HG03045 (cell line): ENCODE results near the gene TMEM269.
"Not testable (repeated sequence)": the region's sequence is repeated elsewhere in the genome, so short reads cannot be mapped to it uniquely, and the experiment has no call there.

Experiments
- ATAC-seq: cut with Tn5 transposase; IDR thresholded peaks from one replicate; pipeline ENCODE4 v1.9.1; 2021; ENCODE audit warnings: mild to moderate bottlenecking, moderate library complexity; ENCODE audit not compliant: unreplicated experiment

Gene TMEM269

GRCh38 chr1:42747125-42747524 is 37.7 kb upstream of the TMEM269 start:
- ATAC-seq = no peak

GRCh38 chr1:42748021-42748420 is 36.8 kb upstream of the TMEM269 start:
- ATAC-seq = no peak

DNA sequence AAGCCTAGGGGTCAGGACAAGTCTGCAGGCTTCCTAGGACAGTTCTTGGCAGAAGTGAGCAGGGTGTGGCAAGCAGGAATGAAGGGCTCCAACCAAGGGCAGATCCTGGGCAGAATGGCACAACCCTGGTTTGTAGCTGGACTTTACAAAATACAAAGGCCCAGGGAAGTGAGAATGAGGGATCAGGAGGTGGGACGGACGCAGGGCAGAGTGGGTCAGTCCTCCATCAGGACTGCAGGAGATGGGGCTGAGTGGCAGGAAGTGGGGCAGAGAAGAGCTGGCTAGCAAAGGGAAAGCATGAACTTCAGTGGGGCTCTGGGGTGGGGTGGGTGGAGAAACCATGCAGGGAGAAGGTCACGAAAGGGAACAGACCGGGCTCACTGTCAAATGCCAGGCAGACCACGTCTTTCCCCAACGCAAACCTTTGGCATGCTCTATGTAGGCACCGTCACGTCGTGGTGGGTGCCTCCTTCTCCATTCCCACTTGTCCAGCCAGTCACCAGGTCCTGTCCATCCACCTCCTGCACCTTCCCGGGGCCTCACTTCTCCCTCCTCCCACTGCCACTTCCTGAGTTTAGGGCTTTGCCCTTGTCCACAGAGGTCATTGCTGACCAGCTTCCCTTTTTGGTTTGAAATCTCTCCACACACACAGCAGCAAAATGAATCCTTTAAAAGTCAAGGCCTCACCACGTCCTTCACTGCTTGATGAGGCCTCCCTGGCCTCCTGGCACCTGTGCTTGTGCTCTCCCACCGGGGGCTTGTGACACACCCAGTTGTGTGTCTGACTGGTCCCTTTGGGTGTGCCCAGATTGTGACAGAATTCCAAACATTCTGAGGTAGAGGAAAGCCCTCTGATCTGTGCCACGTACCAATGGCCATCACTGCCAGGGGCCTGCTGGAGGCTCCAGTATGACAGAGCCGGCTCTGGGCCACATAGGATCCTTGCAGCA is 36.1 kb upstream of the TMEM269 start:
- ATAC-seq = no peak

DNA sequence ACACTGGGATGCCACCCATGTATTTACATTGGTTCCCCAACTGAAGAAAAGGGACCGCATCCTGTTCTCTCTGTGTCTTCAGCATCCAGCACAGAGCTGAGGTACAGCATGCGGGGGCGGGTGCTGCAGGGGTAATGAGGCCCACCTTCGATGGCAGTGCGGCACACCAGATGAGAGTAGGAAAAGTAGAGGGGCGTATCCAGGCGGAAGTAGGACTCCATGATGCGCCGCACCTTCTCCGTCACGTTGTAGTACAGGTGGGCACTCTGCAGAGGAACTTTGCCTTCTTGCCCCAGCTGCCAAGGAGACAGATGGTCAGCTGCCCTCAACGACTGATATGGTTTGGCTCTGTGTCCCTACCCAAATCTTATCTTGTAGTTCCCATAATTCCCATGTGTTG is 34.8 kb upstream of the TMEM269 start:
- no peak for ATAC-seq

DNA sequence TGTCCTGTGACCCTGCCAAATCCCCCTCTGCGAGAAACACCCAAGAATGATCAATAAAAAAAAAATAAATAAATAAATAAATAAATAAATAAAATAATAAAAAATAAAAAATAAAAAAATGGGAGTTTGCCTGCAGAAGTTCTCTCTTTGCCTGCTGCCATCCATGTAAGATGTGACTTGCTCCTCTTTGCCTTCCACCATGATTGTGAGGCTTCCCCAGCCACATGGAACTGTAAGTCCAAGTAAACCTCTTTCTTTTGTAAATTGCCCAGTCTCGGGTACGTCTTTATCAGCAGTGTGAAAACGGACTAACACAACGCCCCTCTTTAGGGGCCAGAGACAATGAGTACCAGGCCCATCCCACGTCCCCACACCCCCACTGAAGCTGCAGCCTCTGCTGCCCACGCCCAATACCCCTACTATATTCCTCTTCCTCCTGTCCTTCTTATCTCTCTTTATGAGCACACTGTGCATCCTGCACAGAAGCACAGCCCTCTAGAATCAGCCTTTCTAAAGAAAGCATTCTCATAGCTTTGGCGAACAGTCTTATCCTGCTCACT is 33.2 kb upstream of the TMEM269 start:
- not testable (repeated sequence) for ATAC-seq

DNA sequence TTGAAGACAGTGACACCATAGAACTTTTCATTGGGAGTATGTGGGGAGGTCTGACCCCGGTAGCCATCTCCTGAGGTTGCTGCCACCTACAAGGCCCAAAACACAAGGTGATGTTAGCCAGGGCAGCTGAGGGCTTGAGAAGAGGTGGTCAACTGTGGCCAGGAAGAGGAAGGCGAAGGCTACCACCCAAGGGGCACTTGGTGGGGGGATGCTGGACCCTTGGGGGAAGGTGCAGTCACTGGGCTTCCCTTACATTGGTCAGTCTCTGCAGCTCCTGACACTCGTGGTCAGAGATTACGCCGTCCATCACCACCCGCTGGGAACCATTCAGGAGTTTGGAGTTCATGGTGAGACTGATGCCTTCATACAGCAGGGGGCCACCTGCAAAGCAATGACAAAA is 32.5 kb upstream of the TMEM269 start:
- ATAC-seq = no peak

- ATAC-seq = no peak
Measured at GRCh38 chr1:42753070-42753469, 31.7 kb upstream of the TMEM269 start.

DNA sequence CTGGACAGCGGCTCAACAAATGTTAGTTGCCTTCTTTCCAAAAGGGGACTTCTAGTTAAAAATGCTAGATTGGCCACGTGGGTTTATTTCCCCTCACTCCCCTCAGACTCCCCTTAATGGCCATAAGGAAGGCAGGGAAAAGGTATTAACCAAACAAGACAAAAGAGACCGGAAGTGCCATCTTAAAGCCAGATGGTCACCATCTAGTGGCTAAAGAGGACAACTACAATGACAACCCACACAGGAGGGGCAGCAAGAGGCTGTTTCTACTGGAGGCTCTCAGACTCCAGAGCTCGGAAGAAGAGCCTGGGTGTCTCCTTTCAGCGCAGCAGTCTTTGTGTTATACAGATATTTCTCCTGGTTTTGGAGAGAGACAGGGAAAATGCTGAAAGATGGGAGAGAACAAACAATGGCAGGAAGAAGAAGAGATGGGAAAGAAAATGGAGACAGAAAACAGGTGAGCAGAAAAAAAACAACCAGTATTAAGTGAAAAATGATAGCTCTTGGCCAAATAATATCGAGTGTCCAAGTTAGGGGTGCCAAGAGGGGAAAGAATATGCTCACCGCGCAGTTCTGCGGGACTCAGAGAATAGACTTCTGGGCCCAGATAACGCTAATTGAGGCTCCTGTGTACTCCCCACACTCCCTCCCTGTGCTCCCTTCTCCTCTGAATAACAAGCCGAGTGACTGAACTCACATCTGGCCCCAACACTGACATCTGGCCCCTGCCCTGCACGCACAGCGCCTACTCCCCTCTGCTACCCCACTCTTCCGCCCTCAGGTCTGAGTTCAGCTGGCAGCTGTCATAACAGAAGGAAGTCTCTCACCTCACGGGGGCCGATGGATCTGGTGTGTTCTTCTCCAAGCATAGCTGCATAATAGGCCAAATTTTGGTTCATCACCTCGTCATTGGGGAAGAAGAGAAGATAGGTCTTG is 27.6 kb upstream of the TMEM269 start:
- ATAC-seq = no peak

DNA sequence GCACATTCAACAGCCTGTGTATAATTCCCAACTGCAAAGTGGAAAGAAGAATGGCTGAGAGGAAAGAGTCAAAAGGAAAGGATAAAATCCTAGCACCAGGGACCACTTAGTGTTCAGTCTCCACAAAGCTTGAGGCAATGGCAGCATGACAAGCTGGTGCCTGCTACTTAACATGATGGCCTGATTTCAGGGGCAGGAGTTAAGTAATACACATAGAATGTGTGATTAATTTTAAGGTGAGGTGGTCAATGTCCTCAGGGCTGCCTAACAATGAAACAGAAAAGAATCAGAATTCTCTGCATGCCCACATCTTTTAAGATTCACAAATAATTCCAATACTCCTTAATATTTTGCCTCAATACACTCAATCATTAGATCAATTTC is 26.9 kb upstream of the TMEM269 start:
- ATAC-seq = no peak

GRCh38 chr1:42758641-42759040 is 26.1 kb upstream of the TMEM269 start:
- ATAC-seq = no peak

DNA sequence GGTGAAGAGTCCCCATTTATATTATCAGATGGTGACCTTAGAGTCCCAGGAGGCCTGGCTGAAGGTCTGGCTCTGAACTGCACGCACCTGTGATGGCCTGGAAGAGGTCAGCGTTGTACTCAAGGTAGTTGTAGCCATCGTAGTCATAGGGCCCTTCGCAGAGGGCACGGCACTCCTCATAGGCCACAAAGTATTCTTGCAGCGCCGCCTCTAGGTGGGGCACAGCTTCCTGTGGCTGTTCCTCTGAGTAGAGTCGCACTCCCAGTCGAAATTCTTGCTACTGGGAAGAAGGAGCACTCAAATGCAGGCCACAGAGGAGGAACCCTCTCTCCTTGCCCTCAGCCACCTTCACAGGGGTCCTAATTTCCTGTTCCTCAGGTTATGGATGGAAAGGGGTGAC is 25.7 kb upstream of the TMEM269 start:
- no peak for ATAC-seq

DNA sequence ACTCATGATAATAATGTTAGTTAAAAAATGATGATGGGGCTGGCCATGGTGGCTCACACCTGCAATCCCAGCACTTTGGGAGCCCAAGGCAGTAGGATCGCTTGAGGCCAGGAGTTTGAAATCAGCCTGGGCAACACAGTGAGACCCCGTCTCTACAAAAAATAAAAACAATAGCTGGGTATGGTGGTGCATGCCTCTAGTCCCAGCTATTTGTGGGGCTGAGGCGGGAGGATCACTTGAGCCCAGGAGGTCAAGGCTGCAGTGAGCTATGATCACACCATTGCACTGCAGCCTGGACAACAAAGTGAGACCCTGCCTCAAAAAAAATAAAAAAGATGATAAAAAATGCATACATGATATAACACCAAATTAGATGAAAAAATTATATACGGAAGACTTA is 23.2 kb upstream of the TMEM269 start:
- no peak for ATAC-seq

GRCh38 chr1:42762269-42762668 is 22.5 kb upstream of the TMEM269 start:
- no peak for ATAC-seq

GRCh38 chr1:42765269-42765668 is 19.5 kb upstream of the TMEM269 start:
- ATAC-seq = no peak

- ATAC-seq = peak; percentile 23
Measured at GRCh38 chr1:42765832-42766740, 18.7 kb upstream of the TMEM269 start.

DNA sequence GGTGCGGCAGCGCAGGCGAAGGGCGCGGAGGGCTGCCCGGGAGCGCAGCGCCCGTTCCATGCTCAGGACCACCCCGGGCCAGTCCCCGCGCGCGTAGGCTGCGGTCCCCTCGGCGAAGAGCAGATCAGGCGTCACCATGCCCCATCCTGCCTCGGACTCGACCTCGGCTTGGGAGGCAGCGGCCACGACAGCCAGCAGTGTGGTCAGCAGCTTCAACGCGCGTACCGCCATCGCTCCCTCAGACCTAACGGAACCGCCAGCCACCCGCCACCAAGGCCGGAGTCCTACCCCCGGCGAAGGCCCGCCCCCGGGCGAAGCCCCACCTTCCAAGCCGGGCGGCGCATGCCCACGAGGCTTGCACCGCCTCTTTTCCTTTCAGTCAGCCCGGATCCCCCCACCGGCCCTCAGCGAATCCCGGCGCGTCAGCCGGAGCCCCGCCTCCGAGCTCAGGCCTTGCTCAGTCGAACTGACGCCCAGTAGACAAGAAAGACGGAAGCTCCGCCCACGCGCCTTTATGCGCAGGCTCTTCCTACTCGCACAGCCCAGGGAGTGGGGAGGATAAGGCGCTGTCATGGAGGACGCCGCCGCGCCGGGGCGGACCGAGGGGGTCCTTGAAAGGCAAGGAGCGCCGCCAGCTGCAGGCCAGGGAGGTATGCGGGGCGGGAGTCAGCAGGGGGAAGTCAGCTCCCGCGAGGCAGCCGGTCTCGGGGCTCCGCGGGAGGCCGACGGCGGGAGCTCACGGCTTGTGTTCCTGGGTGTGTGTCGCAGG is 17.9 kb upstream of the TMEM269 start, which contains the start of the genes C1orf50 and P3H1:
C1orf50 (plus strand) TSS at position 509 of the 769 bp plus-strand sequence; CDS start at position 572, 63 bp downstream.
P3H1 (minus strand) TSS at position 288 of the 769 bp plus-strand sequence; CDS start at position 231, 57 bp downstream.
- ATAC-seq = peak; percentile 91

DNA sequence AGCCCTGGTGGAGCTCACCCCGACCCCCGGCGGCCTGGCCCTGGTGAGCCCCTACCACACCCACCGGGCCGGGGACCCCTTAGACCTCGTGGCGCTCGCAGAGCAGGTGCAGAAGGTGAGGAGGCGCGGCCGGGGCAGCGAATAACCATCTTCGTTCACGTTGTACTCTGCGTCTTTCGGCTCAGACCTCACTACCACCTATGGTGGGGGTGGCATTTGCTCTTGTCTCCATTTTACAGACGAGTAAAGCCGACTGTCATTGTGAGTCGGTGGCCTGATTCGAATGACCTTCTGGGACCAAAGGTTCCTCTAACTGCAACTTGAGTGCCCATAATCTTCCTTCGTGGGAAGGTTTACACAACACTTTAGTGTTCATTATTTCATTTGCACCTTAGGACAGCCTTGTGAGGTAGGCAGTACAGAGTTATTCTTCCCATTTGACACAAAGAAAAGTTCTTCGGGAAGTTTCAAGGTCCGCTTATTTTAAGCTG is 17.2 kb upstream of the TMEM269 start:
- ATAC-seq = peak; percentile 33

DNA sequence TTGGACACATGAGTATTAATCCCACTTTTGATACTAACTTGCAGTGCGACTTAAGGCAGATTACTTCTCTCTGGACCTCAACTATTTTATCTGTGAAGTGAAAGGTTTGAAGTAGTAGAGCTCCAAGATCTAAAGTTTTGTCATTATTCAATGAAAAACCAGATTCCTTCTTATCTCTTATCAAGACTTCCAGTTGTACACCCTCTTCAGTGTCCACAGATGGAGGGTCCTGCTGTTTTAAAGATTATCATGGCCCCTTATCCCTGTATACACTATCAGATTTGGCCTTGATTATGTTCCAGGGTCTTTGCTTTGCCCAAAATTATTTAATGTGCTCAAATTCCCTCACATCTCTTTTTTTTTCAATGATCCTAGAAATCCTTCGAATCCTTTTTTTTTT is 16.6 kb upstream of the TMEM269 start:
- no peak for ATAC-seq

DNA sequence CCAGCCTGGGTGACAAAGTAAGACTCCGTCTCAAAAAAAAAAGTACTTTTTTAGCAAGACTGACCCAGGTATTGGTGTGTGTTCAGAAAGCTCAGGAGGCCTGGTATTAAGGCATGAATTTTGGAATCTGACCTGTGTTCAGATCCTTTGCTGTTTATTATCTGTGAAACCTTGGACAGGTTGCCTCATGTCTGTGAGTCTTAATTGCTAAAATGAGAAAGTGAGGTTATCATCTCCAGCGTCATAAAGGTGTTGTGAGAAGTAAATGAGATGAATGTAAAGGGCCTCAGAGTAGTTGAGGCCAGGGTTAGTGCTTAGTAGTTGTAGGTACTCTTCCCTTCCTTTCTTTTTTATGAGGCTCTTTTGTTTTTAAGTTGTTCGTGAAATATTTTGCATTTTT is 15.0 kb upstream of the TMEM269 start:
- ATAC-seq = no peak
